HepG2 (cell line): ENCODE data around the gene FAM187B. TPM values are rescaled to one million over a fixed set of nuclear protein-coding genes. Genes with fewer than 3 reads are reported as not detected.

Experiments used
- ETV6 ChIP-seq: sonication (generic); formaldehyde crosslinking; conservative IDR thresholded peaks from 2 replicates; pipeline ENCODE4 v1.4.0; 2020; ENCODE audit warnings: missing genetic modification reagents
- FOXA1 ChIP-seq, 2 experiments: fragments of 450-650 bp in 1 of 2; sonication (generic) in 1 of 2; formaldehyde crosslinking in 1 of 2; IDR thresholded peaks; 2 replicates each; pipeline versions ENCODE4 v1.4.0 to v1.6.1; 2016 to 2020; ENCODE audit warnings: missing genetic modification reagents in 1 of 2
- GLI4 ChIP-seq: sonication (generic); formaldehyde crosslinking; IDR thresholded peaks from 2 replicates; pipeline ENCODE4 v1.5.1; 2020; ENCODE audit warnings: missing genetic modification reagents, mild to moderate bottlenecking, moderate library complexity, borderline replicate concordance
- SKI ChIP-seq: fragments of 450-650 bp; IDR thresholded peaks from one replicate; pipeline ENCODE4 v1.6.1; 2018; ENCODE audit warnings: mild to moderate bottlenecking; ENCODE audit not compliant: partially characterized antibody
- SOX13 ChIP-seq, 3 experiments: fragments of 450-650 bp in 1 of 3; sonication (generic) in 1 of 3; formaldehyde crosslinking in 1 of 3; IDR thresholded peaks in 2 of 3; conservative IDR thresholded peaks in 1 of 3; 2 replicates each; pipeline versions ENCODE4 v1.5.0 to v1.6.1; 2016 to 2020; ENCODE audit warnings: antibody characterized with exemption in 1 of 3, mild to moderate bottlenecking in 1 of 3, missing compliant biosample characterization in 1 of 3, missing genetic modification reagents in 1 of 3, moderate library complexity in 1 of 3
- SOX6 ChIP-seq, 2 experiments: fragments of 450-650 bp in 1 of 2; sonication (generic) in 1 of 2; formaldehyde crosslinking in 1 of 2; IDR thresholded peaks; 2 replicates each; pipeline versions ENCODE4 v1.4.0 to v1.6.1; 2017 to 2020; ENCODE audit warnings: antibody characterized with exemption in 1 of 2, mild to moderate bottlenecking in 1 of 2, missing genetic modification reagents in 1 of 2
- TARDBP ChIP-seq: sonication (generic); formaldehyde crosslinking; IDR thresholded peaks from 2 replicates; pipeline ENCODE4 v1.8.0; 2022; ENCODE audit warnings: mild to moderate bottlenecking, missing genetic modification reagents
- TSC22D2 ChIP-seq: sonication (generic); formaldehyde crosslinking; IDR thresholded peaks from 2 replicates; pipeline ENCODE4 v1.5.1; 2020; ENCODE audit warnings: missing genetic modification reagents, mild to moderate bottlenecking, borderline replicate concordance
- ZNF20 ChIP-seq: sonication (generic); formaldehyde crosslinking; IDR thresholded peaks from 2 replicates; pipeline ENCODE4 v1.4.0; 2020; ENCODE audit warnings: mild to moderate bottlenecking, moderate library complexity, missing genetic modification reagents
- ZNF224 ChIP-seq: sonication (generic); formaldehyde crosslinking; IDR thresholded peaks from 2 replicates; pipeline ENCODE4 v1.5.0; 2020; ENCODE audit warnings: mild to moderate bottlenecking, missing genetic modification reagents
- ZNF670 ChIP-seq: sonication (generic); formaldehyde crosslinking; IDR thresholded peaks from 2 replicates; pipeline ENCODE4 v1.8.0; 2022; ENCODE audit warnings: mild to moderate bottlenecking, missing genetic modification reagents, borderline replicate concordance
- ZNF737 ChIP-seq: sonication (generic); formaldehyde crosslinking; IDR thresholded peaks from 2 replicates; pipeline ENCODE4 v1.5.0; 2020; ENCODE audit warnings: missing genetic modification reagents, mild to moderate bottlenecking, borderline replicate concordance
- ZSCAN20 ChIP-seq: sonication (generic); formaldehyde crosslinking; IDR thresholded peaks from 2 replicates; pipeline ENCODE4 v1.4.0; 2020; ENCODE audit warnings: missing genetic modification reagents, mild to moderate bottlenecking, borderline replicate concordance
- polyA plus RNA-seq, 8 experiments: library from polyadenylated mRNA; depleted of rRNA in 3 of 8; stranded (reverse) in 7 of 8; unstranded in 1 of 8; fragments of >200 nt; fragmentation: Illumina TruSeq in 4 of 8; extraction: Trizol in 4 of 8; gene quantifications; 2 replicates each; pipeline versions ENCODE4 v1.2.1 to v1.2.3, GENCODE V29; 2011 to 2016; ENCODE audit warnings: low read depth in 4 of 8, missing spikeins in 1 of 8, mixed read lengths in 1 of 8; ENCODE audit not compliant: insufficient read depth in 1 of 8
- total RNA-seq, 5 experiments: library from RNA; depleted of rRNA; stranded (reverse); fragments of >200 nt; fragmentation: Illumina TruSeq; extraction: Trizol; gene quantifications; 2 replicates each; pipeline ENCODE4 v1.2.3, GENCODE V29; 2016; ENCODE audit warnings: low read depth in 1 of 5
- TF ChIP-seq, protein P1 (sequence below), 2 experiments: fragments of 450-650 bp in 1 of 2; sonication (generic) in 1 of 2; formaldehyde crosslinking in 1 of 2; IDR thresholded peaks; 2 replicates each; pipeline versions ENCODE4 v1.6.1 to v1.8.0; 2016 to 2022; ENCODE audit warnings: antibody characterized with exemption in 1 of 2, mild to moderate bottlenecking in 1 of 2, missing genetic modification reagents in 1 of 2
- TF ChIP-seq, protein P2 (sequence below): IDR thresholded peaks from 2 replicates; pipeline ENCODE4 v1.6.1; 2016; ENCODE audit warnings: low read depth, borderline replicate concordance
- TF ChIP-seq, protein P3 (sequence below): IDR thresholded peaks from 2 replicates; pipeline ENCODE4 v1.6.1; 2016; ENCODE audit warnings: low read depth

Gene FAM187B
- total and polyA plus RNA-seq, 2 of the 13 experiments (the other 11 are each of a cell fraction or from before 2014, with no cell fraction given), result not detected

- TF ChIP-seq FOXA1 (IDR thresholded peaks at IDR 0.05) (peak; percentile 81), FOXA1 (CRISPR knock-in tag; IDR thresholded peaks at IDR 0.05) (peak; percentile 99), SOX13 (IDR thresholded peaks at IDR 0.05) (no peak), SOX13 (CRISPR knock-in tag; conservative IDR thresholded peaks at IDR 0.05 in 1 of 2, IDR thresholded peaks at IDR 0.05 in 1 of 2) (0 out of 4 replicates have a peak, but pooled peaks of 1 of the 2 experiments have one; percentile 14), SOX6 (IDR thresholded peaks at IDR 0.05) (no peak), SOX6 (CRISPR knock-in tag; IDR thresholded peaks at IDR 0.05) (peak; percentile 6), ZNF20 (no peak), ETV6 (peak; percentile 86), ZNF737 (CRISPR knock-in tag) (no peak), GLI4 (CRISPR knock-in tag) (peak; percentile 52; the same call in 1 of the 2 replicates), ZNF224 (CRISPR knock-in tag) (no peak; the same call in 1 of the 2 replicates), TSC22D2 (CRISPR knock-in tag) (peak; percentile 84), ZNF670 (CRISPR knock-in tag) (peak; percentile 95), ZSCAN20 (CRISPR knock-in tag) (peak; percentile 49; the same call in 1 of the 2 replicates), SKI (peak; percentile 65), TARDBP (peak; percentile 96)
- TF ChIP-seq, protein P1, sequence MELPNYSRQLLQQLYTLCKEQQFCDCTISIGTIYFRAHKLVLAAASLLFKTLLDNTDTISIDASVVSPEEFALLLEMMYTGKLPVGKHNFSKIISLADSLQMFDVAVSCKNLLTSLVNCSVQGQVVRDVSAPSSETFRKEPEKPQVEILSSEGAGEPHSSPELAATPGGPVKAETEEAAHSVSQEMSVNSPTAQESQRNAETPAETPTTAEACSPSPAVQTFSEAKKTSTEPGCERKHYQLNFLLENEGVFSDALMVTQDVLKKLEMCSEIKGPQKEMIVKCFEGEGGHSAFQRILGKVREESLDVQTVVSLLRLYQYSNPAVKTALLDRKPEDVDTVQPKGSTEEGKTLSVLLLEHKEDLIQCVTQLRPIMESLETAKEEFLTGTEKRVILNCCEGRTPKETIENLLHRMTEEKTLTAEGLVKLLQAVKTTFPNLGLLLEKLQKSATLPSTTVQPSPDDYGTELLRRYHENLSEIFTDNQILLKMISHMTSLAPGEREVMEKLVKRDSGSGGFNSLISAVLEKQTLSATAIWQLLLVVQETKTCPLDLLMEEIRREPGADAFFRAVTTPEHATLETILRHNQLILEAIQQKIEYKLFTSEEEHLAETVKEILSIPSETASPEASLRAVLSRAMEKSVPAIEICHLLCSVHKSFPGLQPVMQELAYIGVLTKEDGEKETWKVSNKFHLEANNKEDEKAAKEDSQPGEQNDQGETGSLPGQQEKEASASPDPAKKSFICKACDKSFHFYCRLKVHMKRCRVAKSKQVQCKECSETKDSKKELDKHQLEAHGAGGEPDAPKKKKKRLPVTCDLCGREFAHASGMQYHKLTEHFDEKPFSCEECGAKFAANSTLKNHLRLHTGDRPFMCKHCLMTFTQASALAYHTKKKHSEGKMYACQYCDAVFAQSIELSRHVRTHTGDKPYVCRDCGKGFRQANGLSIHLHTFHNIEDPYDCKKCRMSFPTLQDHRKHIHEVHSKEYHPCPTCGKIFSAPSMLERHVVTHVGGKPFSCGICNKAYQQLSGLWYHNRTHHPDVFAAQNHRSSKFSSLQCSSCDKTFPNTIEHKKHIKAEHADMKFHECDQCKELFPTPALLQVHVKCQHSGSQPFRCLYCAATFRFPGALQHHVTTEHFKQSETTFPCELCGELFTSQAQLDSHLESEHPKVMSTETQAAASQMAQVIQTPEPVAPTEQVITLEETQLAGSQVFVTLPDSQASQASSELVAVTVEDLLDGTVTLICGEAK (IDR thresholded peaks at IDR 0.05), result peak; percentile 17; the same call in 1 of the 2 replicates
- TF ChIP-seq, protein P1 (CRISPR knock-in tag; IDR thresholded peaks at IDR 0.05), result peak; percentile 71
- TF ChIP-seq, protein P2, sequence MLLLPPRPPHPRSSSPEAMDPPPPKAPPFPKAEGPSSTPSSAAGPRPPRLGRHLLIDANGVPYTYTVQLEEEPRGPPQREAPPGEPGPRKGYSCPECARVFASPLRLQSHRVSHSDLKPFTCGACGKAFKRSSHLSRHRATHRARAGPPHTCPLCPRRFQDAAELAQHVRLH (CRISPR knock-in tag), result peak; percentile 93
- TF ChIP-seq, protein P3, sequence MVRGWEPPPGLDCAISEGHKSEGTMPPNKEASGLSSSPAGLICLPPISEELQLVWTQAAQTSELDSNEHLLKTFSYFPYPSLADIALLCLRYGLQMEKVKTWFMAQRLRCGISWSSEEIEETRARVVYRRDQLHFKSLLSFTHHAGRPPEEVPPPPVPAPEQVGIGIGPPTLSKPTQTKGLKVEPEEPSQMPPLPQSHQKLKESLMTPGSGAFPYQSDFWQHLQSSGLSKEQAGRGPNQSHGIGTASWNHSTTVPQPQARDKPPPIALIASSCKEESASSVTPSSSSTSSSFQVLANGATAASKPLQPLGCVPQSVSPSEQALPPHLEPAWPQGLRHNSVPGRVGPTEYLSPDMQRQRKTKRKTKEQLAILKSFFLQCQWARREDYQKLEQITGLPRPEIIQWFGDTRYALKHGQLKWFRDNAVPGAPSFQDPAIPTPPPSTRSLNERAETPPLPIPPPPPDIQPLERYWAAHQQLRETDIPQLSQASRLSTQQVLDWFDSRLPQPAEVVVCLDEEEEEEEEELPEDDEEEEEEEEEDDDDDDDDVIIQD, result no peak; the same call in 1 of the 2 replicates
These were observed 20.0 kb upstream of the FAM187B start, which contains the start of gene LSR (continued) for GRCh38 chr19:35248310-35249145.
